IPS-18c (cell line): ENCODE data around the gene PAF1.

ENCODE experiments used
- H3K4me3 ChIP-seq: 2 replicates; pipeline ENCODE4 v1.7.0; 2013; ENCODE audit warnings: low read depth, mild to moderate bottlenecking, low read length, moderate library complexity; ENCODE audit not compliant: insufficient read depth
- H3K9me3 ChIP-seq: one replicate; pipeline ENCODE4 v1.6.1; 2013; ENCODE audit warnings: mild to moderate bottlenecking, low read length, moderate library complexity; ENCODE audit not compliant: control insufficient read depth, insufficient read depth

PAF1 gene

GRCh38 chr19:39377373-39378362 lies 13.2 kb downstream of the PAF1 start:
- no peak overlapping the region for H3K4me3 ChIP-seq
- no peaks in the 10 kb centered on the region for H3K9me3 ChIP-seq

GRCh38 chr19:39375929-39376328 lies 15.0 kb downstream of the PAF1 start:
- Histone ChIP-seq H3K9me3 (no peaks in the 10 kb centered on the region), H3K4me3 (no peak overlapping the region)

- Histone ChIP-seq H3K9me3 (no peaks in the 10 kb centered on the region), H3K4me3 (no peak overlapping the region)
These were observed 18.0 kb downstream of the PAF1 start for GRCh38 chr19:39372941-39373340.

GRCh38 chr19:39372047-39372802 lies 18.7 kb downstream of the PAF1 start:
- H3K4me3 ChIP-seq = no peak overlapping the region
- no peaks in the 10 kb centered on the region for H3K9me3 ChIP-seq

GRCh38 chr19:39370735-39371134 lies 20.2 kb downstream of the PAF1 start:
- Histone ChIP-seq H3K9me3 (no peaks in the 10 kb centered on the region), H3K4me3 (no peak overlapping the region)

GRCh38 chr19:39369200-39369599 lies 21.7 kb downstream of the PAF1 start:
- Histone ChIP-seq H3K9me3 (no peaks in the 10 kb centered on the region), H3K4me3 (no peak overlapping the region)

- Histone ChIP-seq H3K4me3 (no peak overlapping the region), H3K9me3 (no peaks in the 10 kb centered on the region)
These were observed 25.4 kb downstream of the PAF1 start for GRCh38 chr19:39365531-39365930.

- Histone ChIP-seq H3K4me3 (no peak overlapping the region), H3K9me3 (no peaks in the 10 kb centered on the region)
These were observed 26.9 kb downstream of the PAF1 start for GRCh38 chr19:39363901-39364457.

- Histone ChIP-seq H3K9me3 (no peaks in the 10 kb centered on the region), H3K4me3 (no peak overlapping the region)
These were observed 27.9 kb downstream of the PAF1 start for GRCh38 chr19:39362682-39363657.

GRCh38 chr19:39360599-39360998 lies 30.3 kb downstream of the PAF1 start:
- Histone ChIP-seq H3K9me3 (no peaks in the 10 kb centered on the region), H3K4me3 (no peak overlapping the region)

GRCh38 chr19:39359026-39359425 lies 31.9 kb downstream of the PAF1 start:
- H3K4me3 ChIP-seq = no peak overlapping the region
- no peaks in the 10 kb centered on the region for H3K9me3 ChIP-seq

GRCh38 chr19:39356647-39357046 lies 34.3 kb downstream of the PAF1 start:
- no peak overlapping the region for H3K4me3 ChIP-seq

GRCh38 chr19:39356073-39356472 lies 34.8 kb downstream of the PAF1 start:
- Histone ChIP-seq H3K4me3 (no peak overlapping the region), H3K9me3 (no peaks in the 10 kb centered on the region)

More at GRCh38 chr19:39356647-39357046, 34.3 kb downstream of the PAF1 start:
- H3K9me3 ChIP-seq = no peaks in the 10 kb centered on the region

- Histone ChIP-seq H3K4me3 (no peak overlapping the region), H3K9me3 (no peaks in the 10 kb centered on the region)
These were observed 35.7 kb downstream of the PAF1 start for GRCh38 chr19:39355253-39355652.

- Histone ChIP-seq H3K9me3 (no peaks in the 10 kb centered on the region), H3K4me3 (no peak overlapping the region)
These were observed 38.3 kb downstream of the PAF1 start for GRCh38 chr19:39352381-39353255.

- Histone ChIP-seq H3K9me3 (no peaks in the 10 kb centered on the region), H3K4me3 (no peak overlapping the region)
These were observed 39.3 kb downstream of the PAF1 start for GRCh38 chr19:39351537-39352064.
